Peyer's patch (tissue), 4 donors: ENCODE results near the gene CPVL.

ENCODE experiments used
- CTCF ChIP-seq, 6 experiments: fragments of 450-650 bp in 4 of 6; fragments of 200-600 bp in 2 of 6; sonication (generic) in 1 of 6; IDR thresholded peaks; one replicate each; pipeline ENCODE4 v1.5.1; 2017 to 2019; ENCODE audit warnings: antibody characterized with exemption in 6 of 6, mild to moderate bottlenecking in 3 of 6, moderate library complexity in 1 of 6
- POLR2A ChIP-seq, 2 donors: fragments of 450-650 bp; IDR thresholded peaks; one replicate each; pipeline ENCODE4 v1.5.1; 2017; ENCODE audit warnings: antibody characterized with exemption in 2 of 2, mild to moderate bottlenecking in 2 of 2, moderate library complexity in 2 of 2

- TF ChIP-seq POLR2A (IDR thresholded peaks at IDR 0.05), result no peak
- TF ChIP-seq CTCF (IDR thresholded peaks at IDR 0.05), result no peak
Observed at GRCh38 chr7:29142021-29142727, 4.2 kb downstream of the CPVL start.
